Measurements from ENCODE around the gene GLIPR1L2. TPM values are rescaled to one million over a fixed set of nuclear protein-coding genes. Genes with fewer than 3 reads are reported as not detected.

GLIPR1L2 gene
- polyA plus RNA-seq, 3 donors: 0.92 to 3.9 (median 2.2) TPM

DNA sequence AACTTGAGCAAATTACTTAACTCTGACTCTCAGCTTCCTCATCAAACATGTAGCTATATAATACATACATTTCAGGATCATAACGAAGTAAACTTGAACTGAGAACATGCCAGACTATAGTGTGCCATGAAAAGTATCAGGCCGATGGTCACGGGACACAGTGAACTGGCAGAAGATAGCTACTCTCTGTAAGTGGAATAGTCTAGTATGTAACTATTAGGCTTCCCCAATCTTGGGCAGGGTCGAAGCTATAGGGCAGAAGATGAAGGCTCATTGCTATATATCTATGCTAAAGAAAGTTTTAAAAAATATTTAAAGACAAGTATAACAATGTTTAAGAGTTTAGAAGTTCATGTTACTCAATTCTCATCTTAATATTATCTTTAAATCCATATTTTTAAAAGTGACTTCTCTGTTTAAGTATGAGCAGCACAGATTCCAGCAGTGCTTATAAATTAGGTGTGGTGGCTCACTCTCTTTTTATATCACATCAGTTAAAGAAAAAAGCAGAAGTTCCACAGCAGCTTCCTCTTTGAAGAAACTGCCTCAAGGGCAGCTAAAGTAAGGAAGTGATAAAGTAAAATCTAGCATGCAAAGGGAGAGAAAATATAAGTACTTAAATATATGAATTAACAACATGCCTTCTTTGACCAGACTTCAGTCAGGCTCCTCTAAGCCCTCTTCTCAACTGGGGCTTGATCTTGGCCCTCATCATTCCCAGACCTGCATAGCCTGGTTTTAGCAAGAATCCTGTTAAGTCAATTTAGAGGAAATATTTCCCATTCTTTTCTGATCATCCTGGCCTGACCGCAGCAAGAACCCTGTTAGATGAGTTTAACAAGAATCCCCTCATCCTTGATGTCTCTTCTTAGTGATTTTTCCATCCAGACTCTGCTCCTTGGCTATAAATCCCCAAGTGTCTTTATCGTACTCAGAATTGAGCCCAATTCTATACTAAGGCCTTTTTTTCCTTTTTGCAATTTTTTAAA lies 81.3 kb downstream of the GLIPR1L2 start:
- DNase-seq: no peak

DNA sequence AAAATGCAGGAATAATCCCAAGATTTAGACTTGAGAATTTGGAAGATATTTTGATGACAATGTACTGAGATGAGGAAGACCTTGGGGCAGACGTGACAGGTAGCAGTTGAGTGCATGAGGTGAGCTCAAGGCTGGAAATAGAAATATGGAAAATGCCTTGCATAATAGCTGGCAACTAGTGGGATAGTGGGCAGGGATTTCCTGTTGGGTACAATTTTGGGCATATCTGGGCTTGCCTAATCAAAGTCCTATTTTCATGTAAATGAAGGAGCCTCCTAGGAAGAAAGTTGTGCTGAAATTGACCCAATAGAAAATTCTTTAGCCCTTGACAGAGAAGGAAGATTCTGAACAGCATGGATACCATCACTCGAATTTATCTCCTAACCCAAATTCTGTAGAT lies 83.2 kb downstream of the GLIPR1L2 start:
- no peak for DNase-seq

DNA sequence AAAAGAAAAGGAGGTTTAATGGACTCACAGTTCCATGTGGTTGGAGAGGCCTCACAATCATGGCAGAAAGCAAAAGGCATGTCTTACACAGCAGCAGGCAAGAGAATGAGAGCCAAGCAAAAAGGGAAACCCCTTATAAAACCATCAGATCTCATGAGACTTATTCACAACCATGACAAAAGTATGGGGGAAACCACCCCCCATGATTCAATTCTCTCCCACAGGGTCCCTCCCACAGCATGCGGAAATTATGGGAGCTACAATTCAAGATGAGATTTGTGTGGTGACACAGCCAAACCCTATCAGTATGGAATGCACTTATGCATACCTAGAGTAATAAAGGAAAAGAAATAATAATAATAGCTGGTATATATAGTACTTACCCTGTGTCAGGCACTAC lies 85.2 kb downstream of the GLIPR1L2 start:
- no peak for DNase-seq

DNA sequence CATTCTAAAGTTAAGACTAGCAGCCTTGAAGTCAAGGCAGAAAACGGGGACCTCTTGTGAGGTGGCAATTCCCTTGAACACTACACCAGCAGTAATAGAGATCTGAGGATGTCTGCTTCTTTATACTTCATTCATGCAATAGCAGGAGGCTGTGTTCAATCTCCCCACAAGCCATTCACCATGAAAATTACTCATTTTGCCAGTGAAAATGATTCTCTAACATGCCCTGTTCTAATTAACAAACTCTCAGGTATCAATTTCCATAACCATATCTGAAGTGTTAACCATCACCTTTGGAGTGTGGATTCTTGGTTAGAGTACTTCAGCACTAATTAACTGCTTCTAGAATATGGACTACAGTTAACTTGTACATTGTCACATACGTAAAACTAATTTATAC lies 86.2 kb downstream of the GLIPR1L2 start:
- DNase-seq: no peak

DNA sequence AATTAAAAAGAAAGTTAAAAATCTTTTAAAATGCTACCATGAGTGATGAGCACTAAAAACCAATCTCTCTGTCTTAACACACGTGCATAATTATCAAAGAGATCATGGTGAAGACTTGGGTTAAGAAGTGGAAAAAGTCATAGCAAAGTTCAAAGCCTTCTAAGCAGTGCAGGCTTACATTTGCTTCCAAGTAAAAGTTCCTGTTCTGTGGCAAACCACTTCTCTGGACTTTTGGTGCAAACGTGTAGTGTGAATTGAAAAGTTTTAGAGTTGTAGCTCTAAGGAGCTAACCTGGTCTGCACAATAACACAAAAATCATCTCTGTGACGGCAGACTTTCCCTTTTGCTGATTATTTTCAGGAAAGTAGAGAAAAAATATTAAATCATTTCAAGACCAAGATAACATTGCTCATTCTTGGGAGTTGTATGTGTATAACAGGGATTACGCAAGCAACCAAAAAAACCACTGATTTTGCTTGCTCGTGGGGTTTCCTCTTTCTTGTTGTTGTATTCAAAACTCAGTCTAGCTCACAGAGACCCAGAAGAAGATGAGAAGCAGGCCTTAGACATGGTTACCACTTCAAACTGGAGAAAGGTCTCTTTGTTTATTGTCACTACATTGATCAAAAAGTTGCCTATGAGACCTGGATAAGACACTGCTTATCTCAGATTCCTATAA lies 87.4 kb downstream of the GLIPR1L2 start:
- no peak for DNase-seq

DNA sequence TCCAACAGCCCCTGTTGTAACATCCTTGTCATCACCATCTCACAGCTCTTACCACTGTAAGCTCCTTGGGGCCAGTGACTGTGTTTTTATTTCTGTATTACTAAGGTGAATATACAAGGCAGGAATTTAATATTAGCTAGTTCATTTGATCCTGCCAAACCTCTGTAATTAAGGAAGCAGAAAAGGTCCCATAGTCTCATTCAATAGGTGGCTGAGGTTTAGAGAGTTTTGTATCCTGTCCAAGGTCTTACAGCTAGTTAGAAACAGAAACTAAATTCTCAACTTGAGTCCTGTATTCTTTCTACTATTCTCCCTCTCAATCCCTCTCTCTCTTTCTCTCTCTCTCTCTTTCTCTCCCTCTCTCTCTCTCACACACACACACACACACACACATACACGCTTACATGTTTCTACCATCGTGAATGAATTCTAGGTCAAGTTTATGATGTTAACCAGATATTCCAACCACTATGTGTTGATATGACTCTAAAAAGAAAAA lies 89.1 kb downstream of the GLIPR1L2 start:
- no peak for DNase-seq

DNA sequence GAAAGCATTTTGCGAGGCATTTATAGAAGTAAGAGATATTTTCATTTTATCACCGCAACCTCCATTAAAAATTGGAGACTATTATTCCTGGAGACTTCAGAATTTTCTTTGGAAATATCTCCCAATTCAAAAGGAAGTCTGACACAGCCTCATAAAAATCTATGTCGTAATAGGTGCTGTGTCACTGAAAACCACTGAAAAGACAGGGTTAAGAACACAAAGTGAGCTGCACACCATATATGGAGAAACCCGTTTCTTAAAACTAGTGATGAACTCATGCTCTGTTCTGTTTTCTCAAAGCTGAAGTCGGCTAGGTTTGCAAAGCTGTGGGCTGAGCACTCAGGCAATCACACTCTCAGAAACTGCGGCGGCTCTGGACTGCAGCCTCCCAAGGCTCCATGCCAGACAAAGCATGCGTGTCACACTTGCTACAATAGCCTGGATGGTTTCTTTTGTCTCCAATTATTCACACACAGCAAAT lies 89.6 kb downstream of the GLIPR1L2 start, which contains the start of gene GLIPR1:
GLIPR1 (plus strand) TSS at position 287 of the 481 bp plus-strand sequence; CDS start at position 413, 126 bp downstream.
- peak; percentile 53 for DNase-seq

DNA sequence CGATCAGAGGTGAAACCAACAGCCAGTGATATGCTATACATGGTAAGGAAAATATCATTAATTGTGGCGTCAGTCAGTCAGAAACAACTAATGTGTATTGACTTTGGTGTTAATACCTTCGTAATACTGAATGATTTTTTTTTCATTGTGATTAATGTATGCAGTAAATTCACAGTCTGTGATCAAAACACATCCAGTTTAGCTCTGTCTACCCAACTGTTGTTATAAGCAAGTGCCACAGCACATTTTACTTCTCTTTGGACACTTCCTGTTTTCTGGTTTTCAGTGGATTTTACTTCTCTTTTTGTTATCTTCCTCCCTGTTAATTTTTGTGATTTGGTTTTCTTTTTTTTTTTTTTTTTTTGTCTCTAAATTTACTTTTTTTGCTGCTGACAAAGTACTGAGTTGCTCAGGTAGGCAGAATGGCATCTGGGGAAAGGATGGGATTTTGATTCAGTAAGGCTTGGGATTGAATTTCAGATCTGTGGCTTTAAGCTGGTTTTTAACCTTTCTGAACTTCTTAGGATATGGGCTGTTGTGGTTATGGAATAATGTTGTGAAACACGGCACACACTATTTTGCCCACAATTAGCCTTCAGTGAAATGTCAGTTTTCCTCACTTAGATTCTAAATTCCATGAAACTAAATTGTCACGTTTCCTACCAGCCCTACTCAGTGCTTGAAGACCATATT lies 90.3 kb downstream of the GLIPR1L2 start:
- DNase-seq: no peak

DNA sequence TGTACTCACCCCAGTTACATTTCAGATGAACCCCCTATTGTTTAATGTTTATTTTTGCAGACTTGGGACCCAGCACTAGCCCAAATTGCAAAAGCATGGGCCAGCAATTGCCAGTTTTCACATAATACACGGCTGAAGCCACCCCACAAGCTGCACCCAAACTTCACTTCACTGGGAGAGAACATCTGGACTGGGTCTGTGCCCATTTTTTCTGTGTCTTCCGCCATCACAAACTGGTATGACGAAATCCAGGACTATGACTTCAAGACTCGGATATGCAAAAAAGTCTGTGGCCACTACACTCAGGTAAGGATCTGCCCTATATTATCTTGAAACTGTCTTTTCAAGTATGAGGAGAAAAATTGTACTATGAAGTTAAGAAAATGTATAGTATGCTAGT lies 90.9 kb downstream of the GLIPR1L2 start:
- no peak for DNase-seq

Other genes starting within 250 kb of the GLIPR1L2 start
- under 1 TPM; 0.55 to 0.96 (median 0.56) TPM for gene KCNC2, start 181.2 kb upstream of the GLIPR1L2 start, polyA plus RNA-seq (ENCODE audit: insufficient read length in 3 of 3)
- 10 to 100 TPM in 1 of 3 donors, 1 to 10 TPM in 2; 6.2 to 12.6 (median 7.2) TPM for gene CAPS2, start 60.8 kb upstream of the GLIPR1L2 start, polyA plus RNA-seq (ENCODE audit: insufficient read length in 3 of 3)
- under 1 TPM; 0.21 to 0.65 (median 0.35) TPM for gene GLIPR1L1, start 56.4 kb upstream of the GLIPR1L2 start, polyA plus RNA-seq (ENCODE audit: insufficient read length in 3 of 3)
- gene GLIPR1, start 89.7 kb downstream of the GLIPR1L2 start, polyA plus RNA-seq (ENCODE audit: insufficient read length in 3 of 3): 10 to 100 TPM; 10.2 to 16.3 (median 13.2) TPM
- gene KRR1, start 120.5 kb downstream of the GLIPR1L2 start, polyA plus RNA-seq (ENCODE audit: insufficient read length in 3 of 3): 10 to 100 TPM; 74.5 to 81.3 (median 75.7) TPM

Measured in renal pelvis (tissue), 4 donors.